ENCODE data around the gene MICOS13.

Gene MICOS13

DNA sequence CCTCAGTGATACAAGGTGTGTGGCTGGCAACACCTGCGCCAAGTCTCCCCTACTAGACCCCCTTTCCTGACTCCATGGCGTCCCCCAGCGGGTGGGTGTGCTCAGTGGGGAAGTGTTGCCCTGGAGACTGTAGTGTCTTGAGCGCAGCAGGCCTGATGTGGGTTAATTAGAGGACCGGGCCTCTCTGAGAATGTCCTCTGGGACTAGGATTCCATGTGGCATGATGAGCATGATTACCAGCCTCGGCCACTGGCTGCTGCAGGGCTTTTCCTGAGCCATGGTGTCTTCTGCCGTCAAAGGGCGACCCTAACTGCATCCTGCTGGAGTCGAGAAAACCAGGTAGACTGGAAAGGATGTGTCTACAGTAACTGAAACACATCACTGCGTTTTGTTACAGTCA lies 28.1 kb downstream of the MICOS13 start:
- Histone ChIP-seq H3K4me3 (ENCODE audit: low read depth in 1 of 2, low read length in 2 of 2) (no peak overlapping the region), H3K36me3 (ENCODE audit: insufficient read depth, low read length) (peaks cover 71% of the 10 kb centered on the region), H3K9ac (ENCODE audit: low read length) (no peak overlapping the region), H3K4me1 (ENCODE audit: insufficient read depth, low read length) (no peaks in the 10 kb centered on the region), H3K27ac (ENCODE audit: low read depth, low read length) (no peak overlapping the region), H3K9me3 (ENCODE audit: low read length) (no peaks in the 10 kb centered on the region), H3K27me3 (ENCODE audit: control insufficient read depth in 1 of 2, insufficient read depth in 2 of 2, low read length in 2 of 2) (no peaks in the 10 kb centered on the region)

- Histone ChIP-seq H3K4me3 (ENCODE audit: low read depth in 1 of 2, low read length in 2 of 2) (no peak overlapping the region), H3K4me1 (ENCODE audit: insufficient read depth, low read length) (no peaks in the 10 kb centered on the region), H3K27me3 (ENCODE audit: control insufficient read depth in 1 of 2, insufficient read depth in 2 of 2, low read length in 2 of 2) (no peaks in the 10 kb centered on the region), H3K9ac (ENCODE audit: low read length) (no peak overlapping the region), H3K9me3 (ENCODE audit: low read length) (no peaks in the 10 kb centered on the region), H3K36me3 (ENCODE audit: insufficient read depth, low read length) (peaks cover 76% of the 10 kb centered on the region), H3K27ac (ENCODE audit: low read depth, low read length) (no peak overlapping the region)
Observed at GRCh38 chr19:5651361-5651760, 29.0 kb downstream of the MICOS13 start.

DNA sequence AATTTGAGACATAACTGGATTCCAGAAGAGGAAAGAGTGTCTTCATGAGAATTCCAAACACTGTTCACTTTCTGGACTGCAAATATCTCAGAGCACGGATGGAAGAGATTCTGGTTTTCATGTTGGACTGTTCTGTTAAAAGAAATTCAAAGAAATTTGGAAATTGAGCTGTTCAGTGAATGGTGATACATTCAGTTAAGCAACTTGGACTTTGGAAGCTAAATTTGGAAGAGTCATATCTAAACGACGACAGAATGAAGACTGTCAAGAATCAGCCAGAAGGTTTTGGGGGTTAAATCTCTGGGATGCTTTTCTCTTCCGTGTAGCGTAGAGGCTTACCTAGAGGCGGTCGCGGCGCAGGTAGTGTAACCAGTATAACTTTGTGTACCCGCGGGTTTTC lies 31.9 kb downstream of the MICOS13 start:
- H3K36me3 ChIP-seq (ENCODE audit: insufficient read depth, low read length): peaks cover 72% of the 10 kb centered on the region
- no peak overlapping the region for H3K9ac ChIP-seq (ENCODE audit: low read length)
- no peaks in the 10 kb centered on the region for H3K9me3 ChIP-seq (ENCODE audit: low read length)
- H3K4me1 ChIP-seq (ENCODE audit: insufficient read depth, low read length): no peaks in the 10 kb centered on the region
- H3K27ac ChIP-seq (ENCODE audit: low read depth, low read length): no peak overlapping the region
- H3K4me3 ChIP-seq (ENCODE audit: low read depth in 1 of 2, low read length in 2 of 2): no peak overlapping the region
- no peaks in the 10 kb centered on the region for H3K27me3 ChIP-seq (ENCODE audit: control insufficient read depth in 1 of 2, insufficient read depth in 2 of 2, low read length in 2 of 2)

DNA sequence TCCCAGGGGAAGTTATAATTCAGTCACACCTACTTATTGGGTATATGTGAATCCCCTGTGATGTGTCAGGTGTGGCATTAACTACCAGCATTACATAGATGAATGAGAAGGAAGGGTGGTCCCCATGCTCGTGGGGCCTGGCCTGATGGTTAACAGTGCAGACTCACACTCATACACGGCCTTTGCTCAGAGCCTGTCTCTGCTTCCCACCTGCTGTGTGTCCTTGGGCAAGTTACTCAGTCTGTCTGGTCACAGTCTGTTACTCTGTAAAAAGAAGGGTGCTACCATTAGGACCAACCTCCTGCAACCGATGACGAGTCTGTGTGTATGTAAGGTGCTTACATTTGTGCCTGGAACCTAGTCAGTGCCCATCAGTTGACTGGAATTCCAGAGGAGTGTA lies 33.6 kb downstream of the MICOS13 start:
- Histone ChIP-seq H3K9me3 (ENCODE audit: low read length) (no peaks in the 10 kb centered on the region), H3K27me3 (ENCODE audit: control insufficient read depth in 1 of 2, insufficient read depth in 2 of 2, low read length in 2 of 2) (no peaks in the 10 kb centered on the region), H3K9ac (ENCODE audit: low read length) (no peak overlapping the region), H3K36me3 (ENCODE audit: insufficient read depth, low read length) (peaks cover 70% of the 10 kb centered on the region), H3K27ac (ENCODE audit: low read depth, low read length) (no peak overlapping the region), H3K4me1 (ENCODE audit: insufficient read depth, low read length) (no peaks in the 10 kb centered on the region), H3K4me3 (ENCODE audit: low read depth in 1 of 2, low read length in 2 of 2) (no peak overlapping the region)

- Histone ChIP-seq H3K36me3 (ENCODE audit: insufficient read depth, low read length) (peaks cover 62% of the 10 kb centered on the region), H3K9ac (ENCODE audit: low read length) (no peak overlapping the region), H3K27ac (ENCODE audit: low read depth, low read length) (no peak overlapping the region), H3K4me3 (ENCODE audit: low read depth in 1 of 2, low read length in 2 of 2) (no peak overlapping the region), H3K4me1 (ENCODE audit: insufficient read depth, low read length) (no peaks in the 10 kb centered on the region), H3K9me3 (ENCODE audit: low read length) (no peaks in the 10 kb centered on the region), H3K27me3 (ENCODE audit: control insufficient read depth in 1 of 2, insufficient read depth in 2 of 2, low read length in 2 of 2) (no peaks in the 10 kb centered on the region)
Observed at GRCh38 chr19:5645409-5645808, 34.9 kb downstream of the MICOS13 start.

DNA sequence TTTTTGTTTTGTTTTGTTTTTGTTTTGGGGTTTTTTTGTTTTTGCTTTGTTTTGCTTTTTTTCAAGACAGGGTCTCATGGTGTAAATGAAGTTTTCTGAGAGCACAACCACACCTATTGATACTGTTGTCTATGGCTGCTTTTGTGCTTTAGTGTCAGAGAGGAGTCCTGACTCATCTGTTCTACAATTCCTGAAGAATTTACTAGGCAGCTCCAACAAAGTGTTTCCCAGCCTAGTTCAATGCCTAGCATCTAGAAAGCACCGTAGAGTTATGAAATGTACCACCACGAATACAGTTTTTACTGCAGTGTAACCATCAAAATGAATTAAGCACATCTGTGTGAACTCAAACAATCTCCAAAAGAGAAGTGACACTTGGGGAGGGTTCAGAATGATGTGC lies 36.3 kb downstream of the MICOS13 start:
- H3K27ac ChIP-seq (ENCODE audit: low read depth, low read length): no peak overlapping the region
- no peaks in the 10 kb centered on the region for H3K9me3 ChIP-seq (ENCODE audit: low read length)
- no peak overlapping the region for H3K9ac ChIP-seq (ENCODE audit: low read length)
- H3K36me3 ChIP-seq (ENCODE audit: insufficient read depth, low read length): peaks cover 53% of the 10 kb centered on the region
- H3K27me3 ChIP-seq (ENCODE audit: control insufficient read depth in 1 of 2, insufficient read depth in 2 of 2, low read length in 2 of 2): no peaks in the 10 kb centered on the region
- H3K4me1 ChIP-seq (ENCODE audit: insufficient read depth, low read length): no peaks in the 10 kb centered on the region
- H3K4me3 ChIP-seq (ENCODE audit: low read depth in 1 of 2, low read length in 2 of 2): no peak overlapping the region

- Histone ChIP-seq H3K27ac (ENCODE audit: low read depth, low read length) (no peak overlapping the region), H3K36me3 (ENCODE audit: insufficient read depth, low read length) (peaks cover 47% of the 10 kb centered on the region), H3K4me3 (ENCODE audit: low read depth in 1 of 2, low read length in 2 of 2) (no peak overlapping the region), H3K9me3 (ENCODE audit: low read length) (no peaks in the 10 kb centered on the region), H3K9ac (ENCODE audit: low read length) (no peak overlapping the region), H3K27me3 (ENCODE audit: control insufficient read depth in 1 of 2, insufficient read depth in 2 of 2, low read length in 2 of 2) (no peaks in the 10 kb centered on the region), H3K4me1 (ENCODE audit: insufficient read depth, low read length) (no peaks in the 10 kb centered on the region)
Observed at GRCh38 chr19:5643060-5643459, 37.3 kb downstream of the MICOS13 start.

- H3K27me3 ChIP-seq (ENCODE audit: control insufficient read depth in 1 of 2, insufficient read depth in 2 of 2, low read length in 2 of 2): no peaks in the 10 kb centered on the region
- no peak overlapping the region for H3K27ac ChIP-seq (ENCODE audit: low read depth, low read length)
- no peak overlapping the region for H3K4me3 ChIP-seq (ENCODE audit: low read depth in 1 of 2, low read length in 2 of 2)
- H3K9ac ChIP-seq (ENCODE audit: low read length): no peak overlapping the region
- H3K9me3 ChIP-seq (ENCODE audit: low read length): no peaks in the 10 kb centered on the region
- peaks cover 8% of the 10 kb centered on the region for H3K4me1 ChIP-seq (ENCODE audit: insufficient read depth, low read length)
- peaks cover 39% of the 10 kb centered on the region for H3K36me3 ChIP-seq (ENCODE audit: insufficient read depth, low read length)
Observed at GRCh38 chr19:5642204-5642603, 38.1 kb downstream of the MICOS13 start.

- Histone ChIP-seq H3K4me3 (ENCODE audit: low read depth in 1 of 2, low read length in 2 of 2) (no peak overlapping the region), H3K4me1 (ENCODE audit: insufficient read depth, low read length) (peaks cover 10% of the 10 kb centered on the region), H3K9ac (ENCODE audit: low read length) (no peak overlapping the region), H3K27ac (ENCODE audit: low read depth, low read length) (no peak overlapping the region), H3K27me3 (ENCODE audit: control insufficient read depth in 1 of 2, insufficient read depth in 2 of 2, low read length in 2 of 2) (no peaks in the 10 kb centered on the region), H3K9me3 (ENCODE audit: low read length) (no peaks in the 10 kb centered on the region), H3K36me3 (ENCODE audit: insufficient read depth, low read length) (peaks cover 29% of the 10 kb centered on the region)
Observed at GRCh38 chr19:5641171-5641570, 39.1 kb downstream of the MICOS13 start.

DNA sequence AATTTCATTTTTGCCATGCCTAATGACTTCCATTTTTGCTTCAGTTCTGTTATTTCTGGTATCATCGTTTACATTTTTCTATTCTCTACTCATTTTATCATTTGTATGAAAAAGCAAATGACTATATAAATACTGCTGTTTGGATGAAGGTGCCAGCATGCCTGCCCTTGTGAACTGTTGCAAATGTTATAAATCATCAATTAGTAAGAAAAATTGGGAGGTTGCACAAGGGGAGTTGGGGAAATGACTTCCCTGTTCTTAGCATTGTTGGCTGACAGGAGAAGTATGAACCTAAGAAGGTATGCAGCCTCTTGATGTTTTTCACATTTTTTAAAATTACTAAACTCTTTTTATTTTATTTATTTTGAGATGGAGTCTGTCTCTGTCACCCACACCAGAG lies 42.3 kb downstream of the MICOS13 start:
- H3K27ac ChIP-seq (ENCODE audit: low read depth, low read length): no peak overlapping the region
- H3K4me1 ChIP-seq (ENCODE audit: insufficient read depth, low read length): peaks cover 18% of the 10 kb centered on the region
- no peak overlapping the region for H3K4me3 ChIP-seq (ENCODE audit: low read depth in 1 of 2, low read length in 2 of 2)

DNA sequence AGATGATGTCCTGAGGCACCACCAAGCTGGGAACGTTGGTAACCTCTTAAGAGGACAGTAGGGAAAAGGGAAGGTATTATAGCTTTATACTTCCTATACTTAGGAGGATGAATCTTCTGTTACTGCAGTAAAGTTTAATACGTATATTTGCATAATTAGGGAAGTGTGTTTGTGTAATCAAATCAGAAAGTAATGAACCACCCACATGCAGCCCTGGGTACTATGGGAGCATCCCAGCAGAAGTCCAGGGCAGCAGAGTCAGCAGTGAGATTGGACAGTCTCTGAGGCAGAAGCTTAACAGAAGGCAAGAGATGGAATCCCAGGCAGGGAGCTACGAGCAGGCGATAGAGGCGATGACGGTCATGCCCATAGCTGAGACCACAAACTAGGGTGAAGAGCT lies 44.9 kb downstream of the MICOS13 start:
- H3K36me3 ChIP-seq (ENCODE audit: insufficient read depth, low read length): no peaks in the 10 kb centered on the region
- no peak overlapping the region for H3K4me3 ChIP-seq (ENCODE audit: low read depth in 1 of 2, low read length in 2 of 2)
- no peak overlapping the region for H3K27ac ChIP-seq (ENCODE audit: low read depth, low read length)
- H3K9ac ChIP-seq (ENCODE audit: low read length): no peak overlapping the region
- peaks cover 36% of the 10 kb centered on the region for H3K4me1 ChIP-seq (ENCODE audit: insufficient read depth, low read length)
- no peaks in the 10 kb centered on the region for H3K27me3 ChIP-seq (ENCODE audit: control insufficient read depth in 1 of 2, insufficient read depth in 2 of 2, low read length in 2 of 2)
- H3K9me3 ChIP-seq (ENCODE audit: low read length): no peaks in the 10 kb centered on the region

More for the DNA sequence above, 42.3 kb downstream of the MICOS13 start:
- H3K27me3 ChIP-seq (ENCODE audit: control insufficient read depth in 1 of 2, insufficient read depth in 2 of 2, low read length in 2 of 2): no peaks in the 10 kb centered on the region
- no peaks in the 10 kb centered on the region for H3K9me3 ChIP-seq (ENCODE audit: low read length)
- peaks cover 17% of the 10 kb centered on the region for H3K36me3 ChIP-seq (ENCODE audit: insufficient read depth, low read length)
- no peak overlapping the region for H3K9ac ChIP-seq (ENCODE audit: low read length)

DNA sequence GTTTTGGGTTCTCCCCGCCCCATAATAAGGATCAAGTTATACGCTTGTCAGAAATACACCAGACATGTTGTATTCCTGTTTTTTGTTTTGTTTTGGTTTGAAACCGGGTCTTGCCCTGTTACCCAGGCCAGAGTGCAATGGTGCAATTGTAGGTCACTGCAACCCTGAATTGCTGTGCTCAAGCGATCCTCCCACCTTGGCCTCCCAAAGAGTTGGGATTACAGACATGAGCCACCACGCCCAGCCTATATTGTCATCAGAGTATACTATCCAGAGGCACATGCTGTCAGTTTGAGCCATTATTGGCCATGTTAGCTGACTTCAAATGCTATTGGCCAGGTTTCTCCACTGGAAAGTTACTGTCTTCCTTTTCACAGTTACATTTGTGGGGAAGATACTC lies 47.7 kb downstream of the MICOS13 start:
- Histone ChIP-seq H3K27me3 (ENCODE audit: control insufficient read depth in 1 of 2, insufficient read depth in 2 of 2, low read length in 2 of 2) (no peaks in the 10 kb centered on the region), H3K9me3 (ENCODE audit: low read length) (no peaks in the 10 kb centered on the region), H3K4me1 (ENCODE audit: insufficient read depth, low read length) (peaks cover 55% of the 10 kb centered on the region), H3K4me3 (ENCODE audit: low read depth in 1 of 2, low read length in 2 of 2) (no peak overlapping the region), H3K36me3 (ENCODE audit: insufficient read depth, low read length) (peaks cover 25% of the 10 kb centered on the region), H3K9ac (ENCODE audit: low read length) (no peak overlapping the region), H3K27ac (ENCODE audit: low read depth, low read length) (no peak overlapping the region)

All from muscle layer of colon (tissue), 2 donors.